ENCODE results near the gene SLC37A3. TPM values are rescaled to one million over a fixed set of nuclear protein-coding genes. Genes with fewer than 3 reads are reported as not detected.

SLC37A3 gene
- total RNA-seq, 1 donor from 2014 or later: 13.2 TPM

GRCh38 chr7:140403878-140404564 is 5.7 kb upstream of the SLC37A3 start, which contains the start of gene RAB19:
RAB19 (plus strand) TSS chr7:140404058; CDS start chr7:140407647, 3,589 bp downstream.
- no peak for DNase-seq (ENCODE audit: low spot score)
- intact Hi-C loops (cut with DNase I): no loop called here

- DNase-seq (ENCODE audit: low spot score): no peak
- intact Hi-C loops (cut with DNase I): no loop called here
Measured at GRCh38 chr7:140402178-140402835, 4.0 kb upstream of the SLC37A3 start.

- no peak for DNase-seq (ENCODE audit: low spot score)
- intact Hi-C loops (cut with DNase I): no loop called here
Measured at GRCh38 chr7:140400381-140400780, 2.1 kb upstream of the SLC37A3 start.

- DNase-seq (ENCODE audit: low spot score): no peak
- intact Hi-C loops (cut with DNase I): no loop called here
Measured at GRCh38 chr7:140398821-140399220, 491 bp upstream of the SLC37A3 start.

- intact Hi-C loops (cut with DNase I): no loop called here
- DNase-seq (ENCODE audit: low spot score): no peak
Measured at GRCh38 chr7:140393756-140394306, 4.5 kb downstream of the SLC37A3 start.

GRCh38 chr7:140391634-140392033 is 6.7 kb downstream of the SLC37A3 start:
- intact Hi-C loops (cut with DNase I): no loop called here
- no peak for DNase-seq (ENCODE audit: low spot score)

- intact Hi-C loops (cut with DNase I): no loop called here
- DNase-seq (ENCODE audit: low spot score): no peak
Measured at GRCh38 chr7:140390466-140391190, 7.7 kb downstream of the SLC37A3 start.

- intact Hi-C loops (cut with DNase I): no loop called here
- no peak for DNase-seq (ENCODE audit: low spot score)
Measured at GRCh38 chr7:140390034-140390433, 8.3 kb downstream of the SLC37A3 start.

- DNase-seq (ENCODE audit: low spot score): no peak
- intact Hi-C loops (cut with DNase I): no loop called here
Measured at GRCh38 chr7:140389445-140389844, 8.9 kb downstream of the SLC37A3 start.

GRCh38 chr7:140384894-140385545 is 13.3 kb downstream of the SLC37A3 start:
- intact Hi-C loops (cut with DNase I): no loop called here
- no peak for DNase-seq (ENCODE audit: low spot score)

- intact Hi-C loops (cut with DNase I): no loop called here
- no peak for DNase-seq (ENCODE audit: low spot score)
Measured at GRCh38 chr7:140383954-140384713, 14.2 kb downstream of the SLC37A3 start.

- DNase-seq (ENCODE audit: low spot score): no peak
- intact Hi-C loops (cut with DNase I): no loop called here
Measured at GRCh38 chr7:140375892-140376730, 22.2 kb downstream of the SLC37A3 start.

- intact Hi-C loops (cut with DNase I): no loop called here
- no peak for DNase-seq (ENCODE audit: low spot score)
Measured at GRCh38 chr7:140375323-140375722, 23.0 kb downstream of the SLC37A3 start.

GRCh38 chr7:140369294-140369693 is 29.0 kb downstream of the SLC37A3 start:
- intact Hi-C loops (cut with DNase I): no loop called here
- DNase-seq (ENCODE audit: low spot score): no peak

GRCh38 chr7:140367528-140367927 is 30.8 kb downstream of the SLC37A3 start:
- intact Hi-C loops (cut with DNase I): no loop called here
- DNase-seq (ENCODE audit: low spot score): no peak

- DNase-seq (ENCODE audit: low spot score): no peak
- intact Hi-C loops (cut with DNase I): no loop called here
Measured at GRCh38 chr7:140364819-140365218, 33.5 kb downstream of the SLC37A3 start.

- DNase-seq (ENCODE audit: low spot score): no peak
- intact Hi-C loops (cut with DNase I): no loop called here
Measured at GRCh38 chr7:140360697-140361229, 37.6 kb downstream of the SLC37A3 start.

- DNase-seq (ENCODE audit: low spot score): no peak
- intact Hi-C loops (cut with DNase I): no loop called here
Measured at GRCh38 chr7:140358412-140359051, 39.8 kb downstream of the SLC37A3 start.

Data from cardiac septum (tissue), 1 donor.